Endodermal cell (in vitro differentiated cells): ENCODE results near the gene NOS1. TPM values are rescaled to one million over a fixed set of nuclear protein-coding genes. Genes with fewer than 3 reads are reported as not detected.

Experiments used
- DNase-seq: peaks from one replicate; pipeline ENCODE4 v3.0.0-alpha.2; 2017
- H3K27ac ChIP-seq: 2 replicates; pipeline ENCODE4 v1.5.1; 2013; ENCODE audit warnings: mild to moderate bottlenecking, low read depth, low read length, moderate library complexity
- H3K27me3 ChIP-seq: 2 replicates; pipeline ENCODE4 v1.6.1; 2013; ENCODE audit warnings: mild to moderate bottlenecking, low read length, moderate library complexity; ENCODE audit not compliant: insufficient read depth, control insufficient read depth, poor library complexity, severe bottlenecking
- H3K36me3 ChIP-seq: 2 replicates; pipeline ENCODE4 v1.7.0; 2013; ENCODE audit warnings: mild to moderate bottlenecking, low read length, moderate library complexity; ENCODE audit not compliant: control insufficient read depth, insufficient read depth
- H3K4me1 ChIP-seq: one replicate; pipeline ENCODE4 v1.7.0; 2013; ENCODE audit warnings: low read length; ENCODE audit not compliant: control insufficient read depth, insufficient read depth
- H3K4me3 ChIP-seq: 2 replicates; pipeline ENCODE4 v1.5.1; 2013; ENCODE audit warnings: mild to moderate bottlenecking, low read length, moderate library complexity
- H3K9ac ChIP-seq: 2 replicates; pipeline ENCODE4 v1.6.1; 2013; ENCODE audit warnings: mild to moderate bottlenecking, low read length, moderate library complexity; ENCODE audit not compliant: poor library complexity, severe bottlenecking; ENCODE audit errors: extremely low read depth
- H3K9me3 ChIP-seq: 2 replicates; pipeline ENCODE4 v1.6.1; 2013; ENCODE audit warnings: mild to moderate bottlenecking, low read length, moderate library complexity; ENCODE audit not compliant: control insufficient read depth
- H3K27ac Mint-ChIP-seq: 2 replicates; pipeline ENCODE4 v1.8.0; 2020; ENCODE audit warnings: mixed read lengths
- H3K27me3 Mint-ChIP-seq: 2 replicates; pipeline ENCODE4 v1.8.0; 2021; ENCODE audit warnings: mild to moderate bottlenecking, mixed read lengths; ENCODE audit not compliant: insufficient read depth
- H3K36me3 Mint-ChIP-seq: 2 replicates; pipeline ENCODE4 v1.8.0; 2020; ENCODE audit warnings: low read depth, mixed read lengths
- H3K4me1 Mint-ChIP-seq: 2 replicates; pipeline ENCODE4 v1.8.0; 2020; ENCODE audit warnings: mixed read lengths
- H3K4me3 Mint-ChIP-seq: 2 replicates; pipeline ENCODE4 v1.8.0; 2020; ENCODE audit warnings: mild to moderate bottlenecking, moderate library complexity, mixed read lengths
- H3K9me3 Mint-ChIP-seq: 2 replicates; pipeline ENCODE4 v1.8.0; 2020; ENCODE audit warnings: mild to moderate bottlenecking, mixed read lengths
- WGBS, 2 experiments: methylation state at CpG; one replicate each; pipeline versions ENCODE4 v1.1.5 to v1.1.7; 2013; ENCODE audit warnings: missing lambda C conversion rate in 2 of 2, mixed read lengths in 1 of 2; ENCODE audit not compliant: insufficient coverage in 1 of 2, insufficient read length in 1 of 2; 5-methylcytosine and 5-hydroxymethylcytosine counted together
- total RNA-seq, 2 donors: library from RNA; stranded (reverse); fragmentation: NEBNext Ultra II Directional in 1 of 2; extraction: Animal tissue kit (Norgen Biotek cat#: 25700) in 1 of 2; gene quantifications; 2 replicates in 1 of 2; 3 replicates in 1 of 2; pipeline ENCODE4 v1.2.1, GENCODE V29; 2021
- TF ChIP-seq, protein P1 (sequence below): fragments of 200-600 bp; sonication (generic); conservative IDR thresholded peaks from 2 replicates; pipeline ENCODE4 v1.5.0; 2021; ENCODE audit warnings: antibody characterized with exemption, mild to moderate bottlenecking

Gene NOS1
- total RNA-seq, 2 donors from 2014 or later = 0.33 to 0.88 TPM

DNA sequence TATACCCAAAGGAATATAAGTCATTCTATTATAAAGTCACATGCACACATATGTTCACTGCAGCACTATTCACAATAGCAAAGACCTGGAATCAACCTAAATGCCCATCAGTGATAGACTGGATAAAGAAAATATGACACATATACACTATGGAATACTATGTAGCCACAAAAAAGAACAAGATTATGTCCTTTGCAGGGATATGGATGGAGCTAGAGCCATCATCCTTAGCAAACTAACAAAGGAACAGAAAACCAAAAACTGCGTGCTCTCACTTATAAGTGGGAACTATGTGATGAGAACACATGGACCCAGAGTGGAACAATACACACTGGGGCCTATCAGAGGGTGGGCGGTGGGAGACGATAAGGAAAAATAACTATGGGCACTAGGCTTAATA is 192.4 kb downstream of the NOS1 start:
- no peak for DNase-seq
- Histone ChIP-seq H3K4me1 (no peaks in the 10 kb centered on the region), H3K36me3 (peaks cover 94% of the 10 kb centered on the region), H3K9me3 (peaks cover 4% of the 10 kb centered on the region), H3K4me3 (no peak overlapping the region), H3K27ac (no peak overlapping the region), H3K27me3 (no peaks in the 10 kb centered on the region), H3K9ac (no peak overlapping the region)
- Mint-ChIP-seq H3K27me3 (no peaks in the 10 kb centered on the region), H3K4me3 (no peak overlapping the region), H3K9me3 (no peaks in the 10 kb centered on the region), H3K4me1 (no peaks in the 10 kb centered on the region), H3K27ac (no peak overlapping the region), H3K36me3 (peaks cover 83% of the 10 kb centered on the region)
- whole genome bisulfite sequencing, 2 experiments = 82 to 83% methylated on average over 1 to 3 of the region's 3 CpGs
- TF ChIP-seq, protein P1, sequence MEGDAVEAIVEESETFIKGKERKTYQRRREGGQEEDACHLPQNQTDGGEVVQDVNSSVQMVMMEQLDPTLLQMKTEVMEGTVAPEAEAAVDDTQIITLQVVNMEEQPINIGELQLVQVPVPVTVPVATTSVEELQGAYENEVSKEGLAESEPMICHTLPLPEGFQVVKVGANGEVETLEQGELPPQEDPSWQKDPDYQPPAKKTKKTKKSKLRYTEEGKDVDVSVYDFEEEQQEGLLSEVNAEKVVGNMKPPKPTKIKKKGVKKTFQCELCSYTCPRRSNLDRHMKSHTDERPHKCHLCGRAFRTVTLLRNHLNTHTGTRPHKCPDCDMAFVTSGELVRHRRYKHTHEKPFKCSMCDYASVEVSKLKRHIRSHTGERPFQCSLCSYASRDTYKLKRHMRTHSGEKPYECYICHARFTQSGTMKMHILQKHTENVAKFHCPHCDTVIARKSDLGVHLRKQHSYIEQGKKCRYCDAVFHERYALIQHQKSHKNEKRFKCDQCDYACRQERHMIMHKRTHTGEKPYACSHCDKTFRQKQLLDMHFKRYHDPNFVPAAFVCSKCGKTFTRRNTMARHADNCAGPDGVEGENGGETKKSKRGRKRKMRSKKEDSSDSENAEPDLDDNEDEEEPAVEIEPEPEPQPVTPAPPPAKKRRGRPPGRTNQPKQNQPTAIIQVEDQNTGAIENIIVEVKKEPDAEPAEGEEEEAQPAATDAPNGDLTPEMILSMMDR = no peak

DNA sequence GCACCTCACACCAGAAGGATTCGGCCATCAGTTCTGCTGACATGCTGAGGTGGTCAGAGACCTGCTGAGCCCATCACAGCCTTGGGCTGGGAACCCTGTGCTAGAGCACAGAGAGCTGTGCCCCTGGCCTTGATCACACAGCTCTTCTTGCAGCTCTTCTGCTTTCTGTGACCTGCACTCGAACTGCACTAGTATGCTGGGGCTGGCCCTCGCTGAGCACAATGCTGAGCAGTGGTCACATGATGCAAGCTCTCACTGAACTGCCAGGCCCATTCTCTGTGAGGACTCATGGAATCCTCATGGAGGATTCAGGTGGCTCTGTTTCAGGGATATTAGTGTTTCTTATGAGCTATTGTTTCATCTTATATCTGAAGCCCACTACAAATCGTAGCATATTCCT is 193.7 kb downstream of the NOS1 start:
- DNase-seq = no peak
- TF ChIP-seq, protein P1 = no peak
- peaks cover 83% of the 10 kb centered on the region for H3K36me3 Mint-ChIP-seq
- no peak overlapping the region for H3K4me3 Mint-ChIP-seq
- H3K27ac Mint-ChIP-seq = no peak overlapping the region
- no peaks in the 10 kb centered on the region for H3K27me3 Mint-ChIP-seq
- no peaks in the 10 kb centered on the region for H3K4me1 Mint-ChIP-seq
- WGBS, 2 experiments = 89 to 97% methylated on average over 3 to 4 of the region's 4 CpGs
- no peak overlapping the region for H3K27ac ChIP-seq
- peaks cover 4% of the 10 kb centered on the region for H3K9me3 ChIP-seq
- no peak overlapping the region for H3K9ac ChIP-seq
- no peaks in the 10 kb centered on the region for H3K4me1 ChIP-seq
- no peaks in the 10 kb centered on the region for H3K27me3 ChIP-seq
- H3K4me3 ChIP-seq = no peak overlapping the region
- peaks cover 90% of the 10 kb centered on the region for H3K36me3 ChIP-seq
- H3K9me3 Mint-ChIP-seq = no peaks in the 10 kb centered on the region

DNA sequence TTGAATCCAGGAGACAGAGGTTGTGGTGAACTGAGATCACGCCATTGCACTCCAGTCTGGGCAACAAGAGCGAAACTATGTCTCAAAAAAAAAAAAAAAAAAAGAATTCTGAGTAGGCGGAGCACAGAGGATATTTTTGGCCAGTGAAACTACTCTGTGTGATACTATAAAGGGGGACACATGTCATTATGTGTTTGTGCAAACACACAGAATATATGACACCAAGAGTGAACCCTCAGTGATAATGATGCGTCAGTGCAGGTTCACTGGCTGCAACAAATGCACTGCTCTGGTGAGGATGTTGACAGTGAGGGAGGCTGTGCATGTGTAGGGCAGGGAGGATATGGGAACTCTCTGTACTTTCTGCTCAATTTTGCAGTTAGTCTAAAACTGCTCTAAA is 195.3 kb downstream of the NOS1 start:
- Mint-ChIP-seq H3K9me3 (no peaks in the 10 kb centered on the region), H3K36me3 (peaks cover 85% of the 10 kb centered on the region), H3K27ac (no peak overlapping the region), H3K4me3 (no peak overlapping the region), H3K4me1 (no peaks in the 10 kb centered on the region), H3K27me3 (no peaks in the 10 kb centered on the region)
- 93 to 100% methylated on average over 2 to 4 of the region's 4 CpGs for WGBS, 2 experiments
- Histone ChIP-seq H3K4me1 (no peaks in the 10 kb centered on the region), H3K27ac (no peak overlapping the region), H3K9ac (no peak overlapping the region), H3K36me3 (peaks cover 87% of the 10 kb centered on the region), H3K4me3 (no peak overlapping the region), H3K27me3 (no peaks in the 10 kb centered on the region), H3K9me3 (peaks cover 4% of the 10 kb centered on the region)
- TF ChIP-seq, protein P1 = no peak
- no peak for DNase-seq
